ENCODE measurements around the gene SCNN1A. TPM values are rescaled to one million over a fixed set of nuclear protein-coding genes. Genes with fewer than 3 reads are reported as not detected.

SCNN1A gene
- total RNA-seq, 1 experiment from 2014 or later: 2.9 TPM

GRCh38 chr12:6312529-6313325 lies 62.6 kb downstream of the SCNN1A start:
- BruUV-seq (replicated peaks): no TSS peak
- H4K20me1 ChIP-seq (ENCODE audit: low read length): no peaks in the 10 kb centered on the region
- intact Hi-C loops (cut with micrococcal nuclease): no loop called here
- H3K9ac ChIP-seq (ENCODE audit: low read length): peak overlapping the region; percentile 40
- no peaks in the 10 kb centered on the region for H3K27me3 ChIP-seq (ENCODE audit: low read length)
- H3K4me3 ChIP-seq (ENCODE audit: low read length): peak overlapping the region; percentile 7; the same call in 1 of the 2 replicates
- no peaks in the 10 kb centered on the region for H3K36me3 ChIP-seq (ENCODE audit: low read depth, low read length)
- ATAC-seq (peak; percentile 69), DNase-seq (peak; percentile 71)
- no peaks in the 10 kb centered on the region for H3F3A ChIP-seq (ENCODE audit: low read length, unreplicated experiment)
- H3K79me2 ChIP-seq (ENCODE audit: low read length): no peaks in the 10 kb centered on the region
- H3K4me2 ChIP-seq (ENCODE audit: low read length): peak overlapping the region; percentile 72
- TF ChIP-seq EZH2phosphoT487 (IDR thresholded peaks at IDR 0.05; ENCODE audit: borderline replicate concordance, low read length): no peak
- no peak for TF ChIP-seq EZH2 (IDR thresholded peaks at IDR 0.05; ENCODE audit: low read length, unreplicated experiment)
- no peak for TF ChIP-seq CTCF (conservative IDR thresholded peaks at IDR 0.05; ENCODE audit: low read depth, low read length)
- H2AFZ ChIP-seq (ENCODE audit: low read length): no peak overlapping the region
- peaks cover 28% of the 10 kb centered on the region for H3K4me1 ChIP-seq (ENCODE audit: insufficient read depth, low read length)
- ChIA-PET CTCF (interaction anchor here (0.6 kb wide), 1 partner anchor 25 kb away, joined by 13 read pairs; no protein-coding TSS in a partner anchor), POLR2A (ENCODE audit: unreplicated experiment) (interaction anchor here (0.6 kb wide), 1 partner anchor 153 kb away, joined by 6 read pairs; no protein-coding TSS in a partner anchor)
- H3K9me3 ChIP-seq (ENCODE audit: low read length): no peaks in the 10 kb centered on the region
- no peaks in the 10 kb centered on the region for H3K9me2 ChIP-seq (replicated peaks; ENCODE audit: low read length)
- peak overlapping the region; percentile 90 for H3K27ac ChIP-seq (ENCODE audit: low read length)

GRCh38 chr12:6311822-6312528 lies 63.4 kb downstream of the SCNN1A start:
- H3K27me3 ChIP-seq (ENCODE audit: low read length): no peaks in the 10 kb centered on the region
- H2AFZ ChIP-seq (ENCODE audit: low read length): no peak overlapping the region
- intact Hi-C loops (cut with micrococcal nuclease): no loop called here
- no peak overlapping the region; the same call in 1 of the 2 replicates for H3K4me3 ChIP-seq (ENCODE audit: low read length)
- ATAC-seq: no peak
- H3K79me2 ChIP-seq (ENCODE audit: low read length): no peaks in the 10 kb centered on the region
- no TSS peak for BruUV-seq (replicated peaks)
- peaks cover 28% of the 10 kb centered on the region for H3K4me1 ChIP-seq (ENCODE audit: insufficient read depth, low read length)
- no peak for DNase-seq
- H3K9me3 ChIP-seq (ENCODE audit: low read length): no peaks in the 10 kb centered on the region
- no peaks in the 10 kb centered on the region for H3F3A ChIP-seq (ENCODE audit: low read length, unreplicated experiment)
- no peaks in the 10 kb centered on the region for H3K36me3 ChIP-seq (ENCODE audit: low read depth, low read length)
- H3K4me2 ChIP-seq (ENCODE audit: low read length): peak overlapping the region; percentile 72; the same call in 1 of the 2 replicates
- ChIA-PET POLR2A (ENCODE audit: unreplicated experiment) (no interaction called here), CTCF (no interaction called here)
- no peak for TF ChIP-seq EZH2 (IDR thresholded peaks at IDR 0.05; ENCODE audit: low read length, unreplicated experiment)
- TF ChIP-seq CTCF (conservative IDR thresholded peaks at IDR 0.05; ENCODE audit: low read depth, low read length): no peak
- TF ChIP-seq EZH2phosphoT487 (IDR thresholded peaks at IDR 0.05; ENCODE audit: borderline replicate concordance, low read length): no peak
- H4K20me1 ChIP-seq (ENCODE audit: low read length): no peaks in the 10 kb centered on the region
- H3K9me2 ChIP-seq (replicated peaks; ENCODE audit: low read length): no peaks in the 10 kb centered on the region
- 0 out of 2 replicates have a peak overlapping the region, but pooled peaks have one; percentile 40 for H3K9ac ChIP-seq (ENCODE audit: low read length)
- peak overlapping the region; percentile 90 for H3K27ac ChIP-seq (ENCODE audit: low read length)

Measured in PC-3 (cell line).